ENCODE data around the gene SLC25A21. TPM values are rescaled to one million over a fixed set of nuclear protein-coding genes. Genes with fewer than 3 reads are reported as not detected.
"Not testable (repeated sequence)": the region's sequence is repeated elsewhere in the genome, so short reads cannot be mapped to it uniquely, and the experiment has no call there.

The SLC25A21 gene
- total RNA-seq, 1 donor from 2014 or later: 0.78 TPM

DNA sequence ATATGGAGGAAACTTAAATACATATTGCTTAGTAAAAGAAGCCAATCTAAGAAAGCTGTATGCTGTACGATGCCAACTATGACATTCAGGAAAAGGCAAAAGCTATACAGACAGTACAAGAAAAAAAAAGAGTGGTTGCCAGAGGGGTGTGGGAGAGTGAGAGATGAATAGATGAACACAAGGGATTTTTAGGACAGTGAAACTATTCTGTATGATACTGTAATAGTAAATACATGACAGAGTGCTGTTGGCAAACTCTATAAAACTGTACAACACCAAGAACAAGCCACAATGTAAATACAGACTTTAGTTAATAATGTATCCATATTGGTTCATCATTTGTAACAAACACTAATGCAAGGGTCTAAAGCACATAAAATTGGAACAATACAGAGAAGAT, 14.5 kb upstream of the SLC25A21 start:
- DNase-seq: no peak

DNA sequence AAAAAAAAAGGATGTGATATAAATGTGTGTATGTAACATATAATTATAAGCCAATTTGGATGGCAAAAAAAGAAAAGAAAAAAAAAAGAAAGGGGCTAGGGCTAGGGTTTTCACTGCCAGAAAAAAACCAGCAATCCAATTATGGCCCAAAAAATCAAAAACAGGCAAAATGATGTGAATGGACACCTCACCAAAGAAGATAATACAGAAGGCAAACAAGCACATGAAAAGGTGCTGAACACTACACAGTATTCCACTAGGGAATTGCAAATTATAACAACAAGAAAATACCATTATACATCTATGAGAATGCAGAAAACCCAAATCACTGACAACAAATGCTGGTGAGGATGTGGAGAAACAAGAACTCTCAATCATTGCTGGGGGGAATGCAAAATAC, 13.3 kb upstream of the SLC25A21 start:
- DNase-seq: no peak

DNA sequence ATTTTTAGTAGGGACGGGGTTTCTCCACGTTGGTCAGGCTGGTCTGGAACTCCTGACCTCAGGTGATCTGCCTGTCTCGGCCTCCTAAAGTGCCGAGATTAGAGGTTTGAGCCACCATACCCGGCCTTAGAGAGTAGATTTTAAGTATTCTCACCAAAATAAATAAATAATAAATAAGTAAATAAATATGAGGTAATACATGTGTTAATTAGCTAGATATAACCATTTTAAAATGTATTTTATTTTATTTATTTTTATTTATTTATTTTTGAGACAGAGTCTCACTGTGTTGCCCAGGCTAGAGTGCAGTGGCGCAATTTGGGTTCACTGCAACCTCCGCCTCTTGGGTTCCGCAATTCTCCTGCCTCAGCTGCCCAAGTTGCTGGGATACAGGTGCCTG, 12.1 kb upstream of the SLC25A21 start:
- not testable (repeated sequence) for DNase-seq

DNA sequence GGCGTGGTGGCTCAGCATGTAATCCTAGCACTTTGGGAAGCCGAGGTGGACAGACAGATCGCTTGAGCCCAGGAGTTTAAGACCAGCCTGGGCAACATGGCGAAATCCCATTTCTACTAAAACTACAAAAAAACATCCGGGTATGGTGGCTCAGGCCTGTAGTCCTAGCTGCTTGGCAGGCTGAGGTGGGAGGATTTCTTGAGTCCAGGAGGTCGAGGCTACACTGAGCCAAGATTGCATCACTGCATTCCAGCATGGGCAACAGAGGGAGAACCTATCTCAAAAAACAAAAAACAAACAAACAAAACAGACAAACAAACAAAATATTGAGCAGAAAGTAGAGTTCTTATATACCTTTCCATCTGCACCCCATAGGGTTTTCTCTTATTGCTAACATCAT, 9.0 kb upstream of the SLC25A21 start:
- no peak for DNase-seq

DNA sequence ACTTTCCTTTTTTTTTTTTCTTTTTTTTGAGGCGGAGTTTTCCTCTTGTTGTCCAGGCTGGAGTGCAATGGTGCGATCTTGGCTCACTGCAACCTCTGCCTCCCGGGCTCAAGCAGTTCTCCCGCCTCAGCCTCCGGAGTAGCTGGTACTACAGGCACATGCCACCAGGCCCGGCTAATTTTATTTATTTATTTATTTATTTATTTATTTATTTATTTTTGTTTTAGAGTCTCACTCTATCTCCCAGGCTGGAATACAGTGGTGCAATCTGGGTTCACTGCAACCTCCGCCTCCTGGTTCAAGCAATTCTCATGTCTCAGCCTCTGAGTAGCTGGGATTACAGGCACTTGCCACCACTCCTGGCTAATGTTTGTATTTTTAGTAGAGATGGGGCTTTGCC, 8.5 kb upstream of the SLC25A21 start:
- DNase-seq: not testable (repeated sequence)

DNA sequence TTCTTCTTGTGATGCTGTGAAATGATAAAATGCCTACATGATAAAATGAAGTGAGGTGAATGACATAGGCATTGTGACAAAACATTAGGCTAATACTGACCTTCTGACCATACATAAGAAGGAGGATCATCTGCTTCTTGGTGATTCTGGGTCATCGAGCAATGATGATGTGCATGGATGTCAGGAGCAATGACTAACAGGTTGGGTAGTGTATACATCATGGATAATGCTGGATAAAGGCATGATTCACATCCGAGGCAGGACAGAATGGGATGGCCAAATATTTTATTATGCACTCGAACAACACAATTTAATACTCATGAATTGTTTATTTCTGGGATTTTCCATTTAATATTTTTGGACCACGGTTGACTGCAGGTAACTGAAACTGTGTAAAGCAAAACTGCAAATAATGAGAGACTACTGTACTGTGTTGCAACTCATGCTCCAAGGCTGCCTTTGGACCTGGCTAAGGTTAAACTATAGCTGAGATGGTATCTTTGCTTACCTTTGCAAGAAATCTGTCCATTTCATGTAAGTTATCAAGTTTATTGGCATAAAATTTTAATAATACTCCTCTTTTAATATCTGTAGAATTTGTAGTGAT, 7.6 kb upstream of the SLC25A21 start:
- no peak for DNase-seq

DNA sequence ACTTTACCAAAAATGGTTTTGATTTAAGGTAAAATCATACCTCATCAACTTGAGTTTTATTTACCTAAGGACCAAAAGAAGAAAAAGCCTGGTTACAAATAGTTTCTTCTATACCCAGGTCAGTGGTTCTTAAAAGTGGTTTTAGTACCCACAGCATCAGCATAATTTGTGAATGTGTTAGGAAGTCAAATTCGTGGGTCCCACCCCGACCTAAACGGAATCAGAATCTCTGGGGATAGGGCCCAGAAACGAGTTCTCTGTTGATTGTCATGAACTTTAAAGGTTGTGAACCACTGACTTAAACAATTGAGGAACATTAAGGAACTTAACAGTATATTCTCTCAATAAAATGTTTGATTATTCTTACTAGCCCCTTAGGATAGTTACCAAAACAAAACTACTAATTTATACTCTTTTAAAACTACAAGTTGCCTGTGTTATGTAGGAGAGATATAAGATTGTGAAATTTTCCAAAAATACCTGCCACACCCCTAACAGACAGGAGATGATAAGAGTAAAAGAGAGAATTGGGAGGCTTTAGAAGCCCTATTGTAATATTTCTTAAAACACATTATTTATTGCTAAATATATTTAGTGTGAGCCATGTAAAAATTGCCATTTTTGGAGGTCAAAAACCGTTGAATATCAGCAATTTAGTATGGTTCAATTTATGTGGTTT, 669 bp upstream of the SLC25A21 start:
- DNase-seq: no peak

DNA sequence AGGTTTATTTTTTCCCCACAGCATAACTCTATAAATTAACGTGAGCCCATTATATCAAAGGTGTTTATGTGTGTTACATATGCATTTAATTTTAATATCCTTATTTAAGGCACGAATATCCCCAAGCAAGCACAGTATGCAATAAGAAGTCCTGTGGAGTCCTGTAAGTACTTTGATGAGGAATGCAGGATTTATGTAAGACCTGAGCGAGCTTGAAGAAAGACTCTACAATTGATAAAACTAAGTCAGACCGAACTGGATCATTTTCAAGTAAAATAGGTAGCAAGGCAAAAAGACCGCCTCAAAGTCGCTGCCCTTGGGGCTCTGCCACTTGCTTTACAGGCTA, 755 bp downstream of the SLC25A21 start:
- DNase-seq: no peak

DNA sequence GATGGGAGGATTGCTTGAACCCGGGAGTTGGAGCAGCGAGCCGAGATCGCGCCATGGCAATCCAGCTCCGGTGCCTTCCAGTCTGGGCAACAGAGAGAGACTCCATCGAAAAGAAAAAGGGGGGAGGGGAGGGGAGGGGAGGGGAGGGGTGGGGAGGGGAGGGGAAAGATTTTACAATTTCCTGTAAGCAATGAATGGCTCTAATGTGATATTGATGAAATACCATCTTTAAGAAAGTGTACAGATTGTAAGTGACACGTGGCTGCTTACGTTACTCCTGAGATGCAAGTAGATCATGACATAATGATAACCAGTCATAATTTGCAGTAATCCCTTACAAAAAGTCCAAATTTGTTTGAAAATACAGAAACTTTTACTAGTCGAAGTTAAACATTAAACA, 1.4 kb downstream of the SLC25A21 start:
- no peak for DNase-seq

DNA sequence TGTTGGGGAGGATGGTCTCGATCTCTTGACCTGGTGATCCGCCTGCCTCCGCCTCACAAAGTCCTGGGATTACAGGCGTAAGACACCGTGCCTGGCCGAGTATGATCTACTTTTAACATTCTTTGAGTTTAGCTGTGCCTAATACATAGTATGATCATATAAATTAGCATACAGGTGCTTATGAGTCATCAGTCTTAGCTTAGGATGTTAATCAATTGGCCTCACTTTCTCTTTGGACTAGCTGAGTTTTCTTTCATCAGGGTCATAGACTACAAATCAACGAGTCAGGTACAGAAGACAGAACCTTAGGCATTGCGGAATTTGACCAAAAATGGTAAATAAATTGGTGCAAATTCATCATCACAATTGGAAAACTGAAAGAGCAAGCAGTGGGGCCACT, 2.2 kb downstream of the SLC25A21 start:
- no peak for DNase-seq

DNA sequence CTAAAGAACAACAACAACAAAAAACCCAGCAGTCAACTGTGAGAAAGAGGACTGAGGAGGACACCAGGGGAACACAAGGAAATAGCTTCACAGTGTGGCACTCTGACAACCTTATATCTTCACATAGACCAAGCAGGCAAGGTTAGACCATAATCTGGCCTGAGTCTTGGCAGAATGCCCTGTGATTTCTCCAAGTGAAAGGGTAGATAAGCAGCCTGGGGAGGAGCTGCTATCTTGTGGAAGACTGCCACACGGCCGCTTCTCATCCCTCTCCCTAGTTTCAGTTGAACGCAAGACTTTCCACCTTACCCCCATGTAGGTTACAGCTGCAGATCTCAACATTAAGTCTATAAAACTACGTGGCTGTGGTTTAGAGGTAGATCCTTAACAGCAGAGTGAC, 3.7 kb downstream of the SLC25A21 start:
- DNase-seq: no peak

DNA sequence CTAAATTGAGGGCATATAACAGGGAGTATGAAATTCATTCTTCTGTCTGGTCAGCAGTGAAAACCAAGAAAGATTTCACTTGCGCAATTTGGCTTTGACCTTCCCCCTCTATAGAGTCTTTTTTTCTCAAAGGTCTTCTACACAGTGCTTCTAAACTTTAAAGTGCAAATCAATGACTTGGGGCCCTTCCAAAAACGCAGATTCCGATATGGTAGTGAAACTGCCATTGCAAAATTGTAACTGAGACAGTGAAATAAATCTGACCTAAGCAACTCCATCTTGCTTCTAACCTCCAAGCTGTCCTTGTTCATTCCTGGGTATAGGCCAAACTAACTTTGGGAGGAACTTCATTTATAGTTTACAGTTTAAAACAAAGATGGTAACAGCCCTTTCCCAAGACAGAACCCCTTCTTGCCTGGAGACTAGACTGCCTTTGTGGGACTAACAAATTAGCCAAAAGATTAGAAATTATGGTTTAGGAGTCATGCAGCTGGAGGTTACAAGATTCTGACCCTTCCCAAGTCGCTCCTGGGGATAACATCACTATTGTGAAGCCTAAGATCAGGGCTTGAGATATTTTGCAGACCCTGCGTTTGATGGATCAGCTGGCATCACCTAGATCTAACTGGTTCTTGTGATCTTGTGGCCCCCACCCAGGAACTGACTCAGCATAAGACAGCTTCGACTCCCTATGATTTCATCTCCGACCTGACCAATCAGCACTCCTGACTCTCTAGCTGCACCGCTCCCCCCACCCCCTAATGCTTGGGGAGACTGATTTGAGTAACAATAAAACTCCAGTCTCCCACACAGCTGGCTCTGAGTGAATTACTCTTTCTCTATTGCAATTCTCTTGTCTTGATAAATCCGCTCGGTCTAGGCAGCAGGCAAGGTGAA, 5.0 kb downstream of the SLC25A21 start:
- DNase-seq: no peak

DNA sequence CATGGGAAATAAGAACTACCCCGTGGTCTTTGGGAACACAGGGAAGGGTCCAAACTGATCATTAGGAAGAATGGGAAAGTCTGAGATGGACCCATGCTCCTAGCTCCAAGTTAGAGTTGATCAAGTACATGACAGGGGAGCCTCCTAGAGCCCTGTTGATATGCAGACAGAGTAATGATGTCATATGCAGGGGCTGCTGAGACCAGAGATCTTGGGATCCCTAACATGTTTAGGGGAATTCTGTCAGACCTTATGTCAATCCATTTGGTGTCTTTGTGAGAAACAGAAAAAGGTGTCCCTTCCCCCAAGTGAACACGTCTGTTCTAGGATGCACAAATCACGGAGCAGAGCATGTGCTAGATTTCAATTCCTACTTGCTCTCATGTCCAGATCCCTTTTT, 6.6 kb downstream of the SLC25A21 start:
- DNase-seq: no peak

DNA sequence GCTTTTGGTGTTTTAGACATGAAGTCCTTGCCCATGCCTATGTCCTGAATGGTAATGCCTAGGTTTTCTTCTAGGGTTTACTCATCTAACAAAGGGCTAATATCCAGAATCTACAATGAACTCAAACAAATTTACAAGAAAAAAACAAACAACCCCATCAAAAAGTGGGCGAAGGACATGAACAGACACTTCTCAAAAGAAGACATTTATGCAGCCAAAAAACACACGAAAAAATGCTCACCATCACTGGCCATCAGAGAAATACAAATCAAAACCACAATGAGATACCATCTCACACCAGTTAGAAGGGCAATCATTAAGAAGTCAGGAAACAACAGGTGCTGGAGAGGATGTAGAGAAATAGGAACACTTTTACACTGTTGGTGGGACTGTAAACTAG, 10.1 kb downstream of the SLC25A21 start:
- DNase-seq: not testable (repeated sequence)

DNA sequence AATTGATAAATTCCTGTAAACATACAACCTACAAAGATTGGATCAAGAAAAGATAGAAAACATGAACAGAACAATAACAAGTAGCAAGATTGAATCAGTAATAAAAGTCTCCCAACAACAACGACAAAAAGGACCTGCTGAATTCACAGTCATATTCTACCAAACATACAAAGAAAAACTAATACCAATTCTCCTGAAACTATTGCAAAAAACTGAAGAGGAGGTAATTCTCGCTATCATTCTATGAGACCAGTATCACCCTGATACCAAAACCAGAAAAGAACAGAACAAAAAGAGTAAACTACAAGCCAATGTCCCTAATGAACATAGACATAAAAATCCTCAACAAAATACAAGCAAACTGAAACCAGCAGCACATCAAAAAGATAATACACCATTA, 14.4 kb downstream of the SLC25A21 start:
- no peak for DNase-seq

DNA sequence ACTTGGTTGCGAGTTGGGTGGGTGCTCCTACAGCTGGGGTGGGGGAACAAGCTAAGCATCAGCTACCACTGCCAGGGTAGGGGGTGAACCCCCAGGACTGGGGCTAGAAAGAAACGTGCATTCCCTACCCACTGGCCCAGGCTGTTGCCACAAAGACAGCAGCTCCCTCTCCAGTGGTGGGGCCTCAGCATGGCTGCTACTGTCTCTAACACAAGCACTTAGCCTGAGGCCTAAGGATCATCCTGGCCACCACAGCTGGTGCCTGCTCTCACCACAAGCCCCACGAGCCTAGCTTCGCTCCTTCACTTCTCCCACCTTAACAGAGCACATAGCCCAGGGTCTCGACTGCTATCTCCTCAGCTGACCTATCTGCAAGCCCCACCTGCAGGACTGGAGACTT, 18.9 kb downstream of the SLC25A21 start:
- DNase-seq: no peak

DNA sequence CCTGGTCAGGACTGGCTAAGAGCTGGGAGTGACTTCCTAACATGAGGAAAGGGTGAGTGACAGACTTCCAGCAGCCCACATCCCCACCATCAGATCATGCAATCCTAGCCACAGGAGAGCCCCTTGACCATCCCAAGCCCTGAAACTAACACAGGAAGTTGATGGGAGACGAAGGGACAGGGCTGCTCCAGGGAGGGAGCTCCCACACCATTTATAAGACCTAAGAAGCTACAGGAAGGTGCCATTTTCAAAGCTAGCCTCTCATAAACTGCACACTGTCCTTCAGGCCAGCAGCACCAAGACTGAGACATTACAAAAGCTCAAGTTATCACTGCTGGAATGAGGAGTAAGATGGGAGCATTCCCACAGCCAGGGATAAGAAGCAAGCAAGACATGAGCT, 19.4 kb downstream of the SLC25A21 start:
- DNase-seq: no peak

DNA sequence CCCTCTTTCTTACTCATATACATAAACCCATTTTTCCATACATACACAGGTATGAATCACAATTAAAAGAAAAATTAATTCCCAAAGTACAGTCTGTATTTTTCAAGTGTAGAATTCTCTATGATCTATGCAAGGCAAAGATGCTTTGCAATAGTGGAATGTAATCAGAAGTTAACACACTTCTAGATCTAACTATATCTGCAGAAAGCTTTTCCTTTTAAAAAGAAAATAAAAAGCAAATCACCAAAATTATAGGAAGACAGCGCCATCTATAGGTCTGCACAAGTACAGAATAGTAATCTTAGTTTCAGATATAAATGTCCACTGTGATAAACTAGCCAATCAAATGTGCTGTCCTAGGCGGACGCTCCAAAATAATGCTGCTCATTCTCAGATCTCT, 22.0 kb downstream of the SLC25A21 start:
- DNase-seq: no peak

DNA sequence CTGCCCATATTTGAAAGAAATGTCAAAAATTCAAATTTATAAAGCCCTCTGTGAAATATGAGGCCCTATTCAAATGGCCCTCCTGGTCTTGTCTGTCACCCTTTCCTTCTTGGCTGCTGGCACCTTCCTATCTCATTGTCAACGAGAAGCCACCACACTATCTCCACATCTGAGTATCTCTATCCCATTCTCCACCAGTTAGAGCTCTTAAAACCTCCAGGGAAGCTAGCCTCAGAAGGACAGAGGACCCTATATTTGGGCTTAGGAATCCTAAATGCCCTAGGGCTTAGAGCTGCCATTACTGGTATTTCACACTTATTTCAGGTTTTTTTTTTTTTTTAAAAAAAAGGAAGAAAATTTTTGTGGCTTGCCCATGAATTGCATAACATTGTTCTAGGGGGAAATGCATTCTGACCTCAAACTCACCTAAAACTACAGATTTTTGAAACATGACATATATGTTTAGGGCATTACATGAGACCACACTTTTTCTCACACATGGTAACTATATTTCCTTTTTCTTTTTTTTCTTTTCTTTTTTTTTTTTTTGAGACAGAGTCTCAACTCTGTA, 25.0 kb downstream of the SLC25A21 start:
- DNase-seq: no peak

DNA sequence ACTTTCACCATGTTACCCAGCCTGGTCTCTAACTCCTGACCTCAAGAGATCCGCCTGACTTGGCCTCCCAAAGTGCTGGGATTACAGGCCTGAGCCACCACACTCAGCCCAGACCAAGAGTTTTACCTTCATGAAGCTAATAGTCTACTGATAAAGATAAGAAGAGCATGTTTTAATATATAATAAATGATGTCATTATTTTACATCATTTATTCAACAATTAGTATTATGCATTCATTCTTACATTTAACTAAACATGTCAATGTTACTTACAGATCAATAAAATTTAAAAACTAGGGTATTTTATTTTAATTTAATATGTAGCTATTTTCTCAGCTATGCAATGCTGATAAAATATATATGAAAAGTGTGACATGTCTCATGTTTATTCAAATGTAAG, 26.0 kb downstream of the SLC25A21 start:
- DNase-seq: not testable (repeated sequence)

DNA sequence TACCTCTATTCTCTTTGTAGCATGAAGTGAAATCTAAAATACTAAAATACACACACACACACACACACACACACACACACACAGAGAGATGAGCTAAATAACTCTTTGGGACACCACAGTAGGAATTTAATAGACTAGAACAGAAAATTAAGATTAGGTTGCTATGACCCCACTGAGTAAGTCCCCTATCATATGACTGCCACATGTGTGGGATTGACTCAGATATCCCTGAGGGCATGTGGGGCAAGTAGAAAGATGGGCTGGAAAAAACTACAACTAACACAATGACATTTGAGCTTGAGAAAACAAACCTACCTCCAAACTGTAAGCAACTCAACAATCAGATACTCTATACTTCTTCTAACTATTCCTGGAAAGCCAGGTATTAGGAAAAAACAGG, 27.0 kb downstream of the SLC25A21 start:
- no peak for DNase-seq

DNA sequence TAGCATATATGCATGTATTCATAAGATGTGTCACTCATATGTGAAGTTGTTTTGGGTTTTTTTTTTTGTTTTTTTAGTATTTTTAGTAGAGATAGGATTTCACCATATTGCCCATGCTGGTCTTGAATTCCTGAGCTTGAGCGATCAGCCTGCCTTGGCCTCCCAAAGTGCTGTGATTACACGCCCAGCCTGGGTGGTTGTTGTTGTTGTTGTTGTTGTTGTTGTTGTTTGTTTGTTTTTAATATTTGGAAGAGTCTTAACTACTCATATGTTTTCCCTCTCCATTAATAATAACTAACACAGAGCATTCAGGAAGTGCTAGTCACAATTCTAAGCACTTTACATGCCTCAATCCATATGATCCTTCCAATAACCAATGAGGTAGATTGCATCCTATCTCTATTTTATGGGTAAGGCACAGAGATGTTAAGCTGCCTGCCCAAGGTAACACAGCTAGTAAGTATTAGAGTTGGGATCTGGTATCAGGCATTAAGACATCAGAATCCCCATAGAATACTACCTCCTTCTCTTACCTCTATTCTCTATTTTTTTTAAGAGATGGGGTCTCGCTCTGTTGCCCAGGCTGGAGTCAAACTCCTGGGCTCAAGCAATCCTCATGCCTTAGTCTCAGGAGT, 27.6 kb downstream of the SLC25A21 start:
- no peak for DNase-seq

DNA sequence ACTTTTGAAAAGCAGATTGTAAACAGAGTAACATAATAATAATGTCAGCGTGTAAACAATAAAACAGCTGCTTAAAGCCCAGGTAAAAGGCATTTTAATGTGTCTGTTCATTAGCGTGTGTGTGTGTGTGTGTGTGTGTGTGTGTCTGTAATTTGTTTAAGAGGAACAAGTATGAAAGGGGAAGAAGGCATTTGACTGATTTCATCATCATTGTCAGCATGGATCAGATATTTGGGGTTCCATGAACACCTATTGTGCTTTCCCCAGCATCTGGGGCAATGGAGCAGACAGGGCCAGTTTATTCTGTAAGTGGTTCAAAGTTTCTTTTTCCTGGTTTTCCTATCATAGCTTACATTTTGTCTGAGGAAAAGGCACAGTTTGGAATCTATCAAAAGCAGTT, 28.9 kb downstream of the SLC25A21 start:
- DNase-seq: no peak
